ENCODE measurements around the gene DLEU7.

Gene DLEU7

DNA sequence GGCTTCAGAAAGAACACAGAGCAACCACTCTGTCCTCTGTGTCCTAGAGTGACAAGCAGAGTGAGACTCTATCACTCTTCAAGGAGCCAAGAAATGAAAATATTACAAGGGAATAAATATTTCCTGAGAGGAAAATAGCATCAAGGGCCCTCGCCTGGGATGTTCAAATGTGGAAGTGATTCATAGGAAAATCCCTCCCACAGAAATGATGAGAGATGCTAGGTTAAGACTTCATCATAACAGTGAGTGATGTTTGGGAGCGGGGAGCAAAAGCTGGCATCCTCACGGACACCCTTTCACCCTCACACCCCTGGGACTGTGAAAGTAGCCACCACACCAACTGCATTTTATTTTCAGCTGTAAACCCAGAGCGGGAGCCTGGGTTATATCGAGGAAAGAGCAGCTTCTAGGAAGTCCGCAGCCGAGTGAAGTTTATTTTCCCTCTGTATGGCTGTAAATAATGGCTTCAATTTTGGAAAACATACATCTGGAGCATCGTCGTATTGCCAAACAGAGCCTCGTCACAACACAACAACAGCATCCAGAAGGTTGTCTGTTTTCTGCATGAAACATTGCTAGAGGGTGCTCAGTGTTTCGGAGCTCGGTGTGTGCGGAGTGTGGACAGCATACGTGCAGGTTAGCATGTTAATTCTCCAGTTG, 54.8 kb downstream of the DLEU7 start:
- DNase-seq, result no peak
- Mint-ChIP-seq H3K4me1 (ENCODE audit: low read depth) (no peaks in the 10 kb centered on the region), H3K27ac (peak overlapping the region; percentile 2)

DNA sequence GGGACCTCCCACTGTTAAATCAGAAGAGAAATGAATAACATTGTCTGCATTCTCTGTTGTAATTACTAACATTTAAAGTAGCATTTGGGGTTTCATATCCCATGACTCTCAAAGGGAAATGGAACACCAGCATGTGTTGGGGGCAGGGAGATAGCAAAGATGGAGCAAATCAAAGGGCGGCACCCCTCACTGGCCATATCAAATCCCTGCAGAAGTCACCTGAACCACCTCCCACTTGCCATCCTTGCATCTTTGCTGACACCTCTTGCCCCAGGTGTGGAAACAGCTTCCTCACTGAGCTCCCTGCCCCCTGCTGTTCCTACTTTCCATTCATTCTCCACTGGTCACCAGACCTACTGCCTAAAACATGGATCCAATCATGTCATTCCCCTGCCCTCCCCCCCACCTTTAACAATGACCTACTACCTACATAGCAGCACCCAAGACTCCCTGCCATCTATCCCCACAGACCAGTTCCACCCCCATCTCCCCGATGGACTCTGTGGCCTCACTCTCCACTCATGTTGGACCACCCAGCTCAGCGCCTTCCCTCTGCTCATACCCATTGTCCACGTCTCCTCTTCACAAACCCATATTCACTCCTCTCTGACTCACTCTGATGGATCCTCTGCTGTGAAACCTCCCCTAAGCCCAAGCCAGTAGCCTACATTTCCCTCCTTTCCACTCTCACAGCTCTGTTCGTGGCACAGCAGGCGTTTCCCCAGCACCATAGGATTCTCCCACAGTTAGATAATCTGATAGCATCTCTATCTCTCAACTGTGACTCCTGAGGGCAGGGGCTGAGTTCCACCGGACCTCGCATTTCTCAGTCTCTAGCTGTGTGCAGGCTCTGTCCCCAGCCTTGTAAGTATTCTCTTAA, 55.9 kb downstream of the DLEU7 start:
- peaks cover 8% of the 10 kb centered on the region for H3K27me3 Mint-ChIP-seq
- H3K27ac Mint-ChIP-seq, result no peak overlapping the region
- H3K36me3 Mint-ChIP-seq (ENCODE audit: low read depth), result no peaks in the 10 kb centered on the region
- H3K4me1 Mint-ChIP-seq (ENCODE audit: low read depth), result no peaks in the 10 kb centered on the region
- H3K4me3 Mint-ChIP-seq, result no peak overlapping the region
- no peaks in the 10 kb centered on the region for H3K9me3 Mint-ChIP-seq
- DNase-seq, result no peak

More for the DNA sequence above, 54.8 kb downstream of the DLEU7 start:
- H3K27me3 Mint-ChIP-seq, result peaks cover 4% of the 10 kb centered on the region
- H3K36me3 Mint-ChIP-seq (ENCODE audit: low read depth), result no peaks in the 10 kb centered on the region
- H3K4me3 Mint-ChIP-seq, result no peak overlapping the region
- no peaks in the 10 kb centered on the region for H3K9me3 Mint-ChIP-seq

- Mint-ChIP-seq H3K27me3 (peaks cover 8% of the 10 kb centered on the region), H3K4me1 (ENCODE audit: low read depth) (no peaks in the 10 kb centered on the region), H3K36me3 (ENCODE audit: low read depth) (no peaks in the 10 kb centered on the region), H3K4me3 (no peak overlapping the region), H3K9me3 (no peaks in the 10 kb centered on the region), H3K27ac (no peak overlapping the region)
- DNase-seq, result no peak
These were observed 59.7 kb downstream of the DLEU7 start for GRCh38 chr13:50783717-50784290.

DNA sequence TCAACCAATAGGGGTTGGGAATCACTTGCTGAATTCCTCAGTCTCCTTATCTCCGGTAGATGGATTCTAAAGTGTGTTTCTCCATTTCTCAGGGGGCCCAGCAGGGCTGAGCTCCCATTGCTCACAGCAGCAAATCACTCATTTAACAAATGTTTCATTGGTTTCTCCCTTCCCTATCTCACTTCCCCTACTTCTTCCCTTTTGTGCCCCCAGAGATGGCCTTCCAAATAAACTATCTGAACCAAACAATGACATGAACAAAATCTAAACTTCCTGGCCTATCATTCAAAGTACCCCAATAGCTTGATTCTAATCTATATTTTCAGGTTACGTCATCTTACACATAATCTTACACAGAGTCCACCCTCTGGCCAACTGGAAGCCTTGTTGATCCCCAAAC, 60.4 kb downstream of the DLEU7 start:
- no peak for DNase-seq
- Mint-ChIP-seq H3K9me3 (no peaks in the 10 kb centered on the region), H3K4me1 (ENCODE audit: low read depth) (no peaks in the 10 kb centered on the region), H3K4me3 (no peak overlapping the region), H3K27ac (no peak overlapping the region), H3K36me3 (ENCODE audit: low read depth) (no peaks in the 10 kb centered on the region), H3K27me3 (peaks cover 9% of the 10 kb centered on the region)

GRCh38 chr13:50780201-50781015, 63.1 kb downstream of the DLEU7 start:
- no peaks in the 10 kb centered on the region for H3K9me3 Mint-ChIP-seq
- no peaks in the 10 kb centered on the region for H3K4me1 Mint-ChIP-seq (ENCODE audit: low read depth)
- no peaks in the 10 kb centered on the region for H3K36me3 Mint-ChIP-seq (ENCODE audit: low read depth)
- peaks cover 25% of the 10 kb centered on the region for H3K27me3 Mint-ChIP-seq
- no peak overlapping the region for H3K27ac Mint-ChIP-seq
- no peak overlapping the region for H3K4me3 Mint-ChIP-seq
- DNase-seq, result no peak

GRCh38 chr13:50779443-50780200, 63.9 kb downstream of the DLEU7 start:
- peaks cover 5% of the 10 kb centered on the region for H3K9me3 Mint-ChIP-seq
- no peak overlapping the region for H3K27ac Mint-ChIP-seq
- no peaks in the 10 kb centered on the region for H3K4me1 Mint-ChIP-seq (ENCODE audit: low read depth)
- no peak for DNase-seq
- no peak overlapping the region for H3K4me3 Mint-ChIP-seq
- H3K27me3 Mint-ChIP-seq, result peaks cover 26% of the 10 kb centered on the region
- no peaks in the 10 kb centered on the region for H3K36me3 Mint-ChIP-seq (ENCODE audit: low read depth)
